A549 (cell line): ENCODE measurements around the gene INSC.

Experiments
- CBX2 ChIP-seq: fragments of 200-600 bp; sonication (generic); IDR thresholded peaks from 2 replicates; pipeline ENCODE4 v1.6.1; 2016; ENCODE audit warnings: low read depth, mild to moderate bottlenecking, borderline replicate concordance
- CEBPB ChIP-seq, 2 experiments: fragments of >200 bp in 1 of 2; sonication (Bioruptor Twin) in 1 of 2; formaldehyde crosslinking in 1 of 2; IDR thresholded peaks; 2 replicates each; pipeline ENCODE4 v1.6.1; 2012 to 2016
- EP300 ChIP-seq, 2 experiments: fragments of >200 bp; sonication (Bioruptor Twin); formaldehyde crosslinking; IDR thresholded peaks; 2 replicates in 1 of 2; 3 replicates in 1 of 2; pipeline ENCODE4 v1.6.1; 2016 to 2017
- HDAC2 ChIP-seq: fragments of 200-600 bp; sonication (generic); IDR thresholded peaks from 2 replicates; pipeline ENCODE4 v1.6.1; 2016
- HOXA7 ChIP-seq: fragments of 250-450 bp; sonication (Bioruptor Pico); IDR thresholded peaks from 2 replicates; pipeline ENCODE4 v1.5.0; 2020; ENCODE audit warnings: mild to moderate bottlenecking, moderate library complexity
- JUN ChIP-seq, 2 experiments: fragments of >200 bp; sonication (Bioruptor Twin); formaldehyde crosslinking; IDR thresholded peaks; 2 replicates in 1 of 2; 3 replicates in 1 of 2; pipeline ENCODE4 v1.6.1; 2016 to 2017
- JUNB ChIP-seq: fragments of >200 bp; sonication (Bioruptor Twin); formaldehyde crosslinking; IDR thresholded peaks from 2 replicates; pipeline ENCODE4 v1.6.1; 2016
- MYC ChIP-seq: IDR thresholded peaks from 2 replicates; pipeline ENCODE4 v1.6.1; 2012; ENCODE audit warnings: mild to moderate bottlenecking, inconsistent platforms, low read length, improper control_type of control experiment, borderline replicate concordance
- RAD21 ChIP-seq, 2 experiments: fragments of >200 bp in 1 of 2; sonication (Bioruptor Twin) in 1 of 2; formaldehyde crosslinking in 1 of 2; IDR thresholded peaks in 1 of 2; conservative IDR thresholded peaks in 1 of 2; 2 replicates in 1 of 2; 3 replicates in 1 of 2; pipeline ENCODE4 v1.6.1; 2012 to 2018; ENCODE audit warnings: inconsistent platforms in 1 of 2
- TF ChIP-seq, protein P1 (sequence below): fragments of >200 bp; sonication (Bioruptor Twin); formaldehyde crosslinking; IDR thresholded peaks from 3 replicates; pipeline ENCODE4 v1.5.1; 2016

DNA sequence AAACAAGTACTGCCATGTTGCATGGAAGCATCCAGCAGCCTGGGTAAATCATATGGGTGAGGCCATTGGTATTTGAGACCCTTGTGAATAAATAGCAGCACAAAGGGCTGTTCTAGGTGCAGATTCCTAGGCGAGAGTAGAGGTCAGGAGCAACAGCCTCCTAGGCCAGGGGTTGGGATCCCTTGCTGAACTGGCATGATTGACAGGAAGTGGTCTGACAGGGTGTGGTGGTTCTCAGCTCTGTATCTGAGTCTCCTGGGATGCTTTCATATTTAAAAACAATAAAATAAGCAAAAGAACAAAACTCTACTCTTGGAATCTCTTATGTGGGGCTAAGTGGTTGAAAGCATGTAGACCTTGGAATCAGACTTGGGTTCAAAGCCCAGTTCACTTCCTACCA is 35.8 kb downstream of the INSC start:
- TF ChIP-seq CEBPB (IDR thresholded peaks at IDR 0.05) (no peak), CBX2 (no peak), MYC (no peak), JUNB (no peak), EP300 (IDR thresholded peaks at IDR 0.05) (no peak), HDAC2 (no peak), RAD21 (conservative IDR thresholded peaks at IDR 0.05 in 1 of 2, IDR thresholded peaks at IDR 0.05 in 1 of 2) (no peak), HOXA7 (no peak), JUN (IDR thresholded peaks at IDR 0.05) (no peak)
- TF ChIP-seq, protein P1, sequence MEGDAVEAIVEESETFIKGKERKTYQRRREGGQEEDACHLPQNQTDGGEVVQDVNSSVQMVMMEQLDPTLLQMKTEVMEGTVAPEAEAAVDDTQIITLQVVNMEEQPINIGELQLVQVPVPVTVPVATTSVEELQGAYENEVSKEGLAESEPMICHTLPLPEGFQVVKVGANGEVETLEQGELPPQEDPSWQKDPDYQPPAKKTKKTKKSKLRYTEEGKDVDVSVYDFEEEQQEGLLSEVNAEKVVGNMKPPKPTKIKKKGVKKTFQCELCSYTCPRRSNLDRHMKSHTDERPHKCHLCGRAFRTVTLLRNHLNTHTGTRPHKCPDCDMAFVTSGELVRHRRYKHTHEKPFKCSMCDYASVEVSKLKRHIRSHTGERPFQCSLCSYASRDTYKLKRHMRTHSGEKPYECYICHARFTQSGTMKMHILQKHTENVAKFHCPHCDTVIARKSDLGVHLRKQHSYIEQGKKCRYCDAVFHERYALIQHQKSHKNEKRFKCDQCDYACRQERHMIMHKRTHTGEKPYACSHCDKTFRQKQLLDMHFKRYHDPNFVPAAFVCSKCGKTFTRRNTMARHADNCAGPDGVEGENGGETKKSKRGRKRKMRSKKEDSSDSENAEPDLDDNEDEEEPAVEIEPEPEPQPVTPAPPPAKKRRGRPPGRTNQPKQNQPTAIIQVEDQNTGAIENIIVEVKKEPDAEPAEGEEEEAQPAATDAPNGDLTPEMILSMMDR = no peak
